ENCODE measurements around the gene SLC25A17.
"Not testable (repeated sequence)": the region's sequence is repeated elsewhere in the genome, so short reads cannot be mapped to it uniquely, and the experiment has no call there.

The SLC25A17 gene

GRCh38 chr22:40721266-40721665 lies 97.9 kb downstream of the SLC25A17 start:
- no peaks in the 10 kb centered on the region for H3K36me3 ChIP-seq (ENCODE audit: control insufficient read depth, insufficient read depth, low read length)
- no peak overlapping the region for H3K4me3 ChIP-seq (ENCODE audit: low read length)
- H3K9me3 ChIP-seq (ENCODE audit: control insufficient read depth, insufficient read depth, low read length) = no peaks in the 10 kb centered on the region
- peaks cover 5% of the 10 kb centered on the region; the same call in 1 of the 2 replicates for H3K4me1 ChIP-seq (ENCODE audit: control insufficient read depth, insufficient read depth, low read length)
- no peak overlapping the region for H3K27ac ChIP-seq (ENCODE audit: low read length)
- no peaks in the 10 kb centered on the region for H3K27me3 ChIP-seq (ENCODE audit: control insufficient read depth, insufficient read depth, low read length)
- no peak for DNase-seq (ENCODE audit: low read depth, low spot score)
- WGBS (ENCODE audit: insufficient coverage, insufficient read length) = no CpG with 5 or more reads among the region's 6 CpGs

GRCh38 chr22:40720538-40721256 lies 98.4 kb downstream of the SLC25A17 start:
- peaks cover 5% of the 10 kb centered on the region; the same call in 1 of the 2 replicates for H3K4me1 ChIP-seq (ENCODE audit: control insufficient read depth, insufficient read depth, low read length)
- no peaks in the 10 kb centered on the region for H3K9me3 ChIP-seq (ENCODE audit: control insufficient read depth, insufficient read depth, low read length)
- no peaks in the 10 kb centered on the region for H3K27me3 ChIP-seq (ENCODE audit: control insufficient read depth, insufficient read depth, low read length)
- H3K4me3 ChIP-seq (ENCODE audit: low read length) = no peak overlapping the region
- no CpG with 5 or more reads among the region's 11 CpGs for WGBS (ENCODE audit: insufficient coverage, insufficient read length)
- H3K27ac ChIP-seq (ENCODE audit: low read length) = no peak overlapping the region
- H3K36me3 ChIP-seq (ENCODE audit: control insufficient read depth, insufficient read depth, low read length) = no peaks in the 10 kb centered on the region
- no peak for DNase-seq (ENCODE audit: low read depth, low spot score)

- not testable (repeated sequence) for H3K27me3 ChIP-seq (ENCODE audit: control insufficient read depth, insufficient read depth, low read length); DNase-seq (ENCODE audit: low read depth, low spot score); H3K36me3 ChIP-seq (ENCODE audit: control insufficient read depth, insufficient read depth, low read length); H3K4me3 ChIP-seq (ENCODE audit: low read length); H3K4me1 ChIP-seq (ENCODE audit: control insufficient read depth, insufficient read depth, low read length); H3K27ac ChIP-seq (ENCODE audit: low read length); H3K9me3 ChIP-seq (ENCODE audit: control insufficient read depth, insufficient read depth, low read length)
- no CpG with 5 or more reads among the region's 6 CpGs for WGBS (ENCODE audit: insufficient coverage, insufficient read length)
Observed at GRCh38 chr22:40720156-40720537, 99.0 kb downstream of the SLC25A17 start.

All from iPS DF 6.9 (cell line).